ENCODE results near the gene CSTPP1. TPM values are rescaled to one million over a fixed set of nuclear protein-coding genes. Genes with fewer than 3 reads are reported as not detected.

The CSTPP1 gene
- total and polyA plus RNA-seq, 8 donors = 16.4 to 146 (median 37.3) TPM

DNA sequence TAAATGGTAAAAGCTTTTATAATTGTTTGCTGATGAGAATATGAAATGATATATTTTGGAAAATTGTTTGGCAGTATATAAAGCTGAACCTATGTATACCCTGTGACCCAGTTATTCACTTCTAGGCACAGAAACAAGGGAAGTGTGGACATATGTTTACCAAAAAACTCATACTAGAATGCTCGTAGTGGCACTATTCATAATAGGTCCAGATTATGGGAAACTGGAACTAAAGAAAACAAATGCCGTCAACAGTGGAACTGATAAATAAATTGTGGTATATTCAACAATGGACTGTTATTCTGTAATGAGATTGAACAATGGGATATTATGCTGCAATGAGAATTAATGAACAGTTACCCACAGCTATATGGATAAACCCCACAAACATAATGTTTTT is 32.8 kb downstream of the CSTPP1 start:
- H3K9me3 ChIP-seq = no peaks in the 10 kb centered on the region
- H3K27me3 ChIP-seq = no peaks in the 10 kb centered on the region
- H3K27ac ChIP-seq = no peak overlapping the region
- H3K36me3 ChIP-seq = no peaks in the 10 kb centered on the region
- no peak for TF ChIP-seq POLR2A (IDR thresholded peaks at IDR 0.05)
- TF ChIP-seq POLR2AphosphoS5 (IDR thresholded peaks at IDR 0.05) = no peak
- no peak for TF ChIP-seq EP300 (IDR thresholded peaks at IDR 0.05)
- TF ChIP-seq, protein P1, sequence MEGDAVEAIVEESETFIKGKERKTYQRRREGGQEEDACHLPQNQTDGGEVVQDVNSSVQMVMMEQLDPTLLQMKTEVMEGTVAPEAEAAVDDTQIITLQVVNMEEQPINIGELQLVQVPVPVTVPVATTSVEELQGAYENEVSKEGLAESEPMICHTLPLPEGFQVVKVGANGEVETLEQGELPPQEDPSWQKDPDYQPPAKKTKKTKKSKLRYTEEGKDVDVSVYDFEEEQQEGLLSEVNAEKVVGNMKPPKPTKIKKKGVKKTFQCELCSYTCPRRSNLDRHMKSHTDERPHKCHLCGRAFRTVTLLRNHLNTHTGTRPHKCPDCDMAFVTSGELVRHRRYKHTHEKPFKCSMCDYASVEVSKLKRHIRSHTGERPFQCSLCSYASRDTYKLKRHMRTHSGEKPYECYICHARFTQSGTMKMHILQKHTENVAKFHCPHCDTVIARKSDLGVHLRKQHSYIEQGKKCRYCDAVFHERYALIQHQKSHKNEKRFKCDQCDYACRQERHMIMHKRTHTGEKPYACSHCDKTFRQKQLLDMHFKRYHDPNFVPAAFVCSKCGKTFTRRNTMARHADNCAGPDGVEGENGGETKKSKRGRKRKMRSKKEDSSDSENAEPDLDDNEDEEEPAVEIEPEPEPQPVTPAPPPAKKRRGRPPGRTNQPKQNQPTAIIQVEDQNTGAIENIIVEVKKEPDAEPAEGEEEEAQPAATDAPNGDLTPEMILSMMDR (IDR thresholded peaks at IDR 0.05) = no peak
- 66 to 78% (median 73%) methylated on average over 2 of the region's 2 CpGs for WGBS, 5 donors
- intact Hi-C loops (cut with DNase I; ENCODE audit: low total_unique reads) = no loop called here
- no peak for DNase-seq
- peaks cover 0 to 19% (median 7%) of the 10 kb centered on the region in 4 donors for H3K4me1 ChIP-seq
- no peak overlapping the region for H3K4me3 ChIP-seq

DNA sequence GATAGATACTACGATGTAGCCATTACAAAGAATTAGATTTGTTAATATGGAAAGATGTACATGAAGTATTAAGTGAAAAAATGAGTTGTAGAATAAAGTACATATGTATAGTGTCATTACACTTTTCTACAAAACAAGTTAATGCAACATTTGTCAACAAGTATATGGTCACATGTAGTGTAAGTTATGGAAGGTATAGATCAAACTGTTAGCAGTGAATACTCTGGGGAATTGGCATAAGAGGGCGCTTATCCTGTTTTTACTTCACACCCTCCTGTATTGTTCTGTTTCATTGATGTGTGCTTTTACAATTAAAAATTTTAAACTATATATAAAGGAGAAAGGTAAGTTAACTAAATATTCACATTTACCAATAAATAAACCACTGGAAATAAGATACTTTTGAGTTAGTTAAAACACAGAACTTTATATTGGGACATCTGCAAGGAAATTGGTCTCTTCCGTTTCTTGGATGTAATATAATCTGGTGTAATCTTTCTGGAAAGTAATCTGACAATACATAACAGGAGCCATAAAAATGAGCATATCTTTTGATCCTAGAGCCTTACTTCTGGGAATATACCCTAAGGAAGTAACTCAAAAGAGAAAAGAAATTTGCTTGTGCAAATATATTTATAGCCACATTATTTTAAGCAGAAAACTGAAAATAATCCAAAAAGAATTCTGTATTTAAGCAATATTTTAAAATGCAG is 34.5 kb downstream of the CSTPP1 start:
- no peaks in the 10 kb centered on the region for H3K27me3 ChIP-seq
- H3K4me3 ChIP-seq = no peak overlapping the region
- intact Hi-C loops (cut with DNase I; ENCODE audit: low total_unique reads) = no loop called here
- peaks cover 0 to 19% (median 7%) of the 10 kb centered on the region in 4 donors for H3K4me1 ChIP-seq
- H3K27ac ChIP-seq = no peak overlapping the region
- H3K9me3 ChIP-seq = no peaks in the 10 kb centered on the region
- WGBS, 5 donors = 93 to 96% (median 95%) methylated on average over 3 of the region's 3 CpGs
- TF ChIP-seq POLR2A (IDR thresholded peaks at IDR 0.05) = no peak
- TF ChIP-seq, protein P1 (IDR thresholded peaks at IDR 0.05) = no peak
- TF ChIP-seq EP300 (IDR thresholded peaks at IDR 0.05) = no peak
- TF ChIP-seq POLR2AphosphoS5 (IDR thresholded peaks at IDR 0.05) = no peak
- DNase-seq = no peak
- H3K36me3 ChIP-seq = no peaks in the 10 kb centered on the region

DNA sequence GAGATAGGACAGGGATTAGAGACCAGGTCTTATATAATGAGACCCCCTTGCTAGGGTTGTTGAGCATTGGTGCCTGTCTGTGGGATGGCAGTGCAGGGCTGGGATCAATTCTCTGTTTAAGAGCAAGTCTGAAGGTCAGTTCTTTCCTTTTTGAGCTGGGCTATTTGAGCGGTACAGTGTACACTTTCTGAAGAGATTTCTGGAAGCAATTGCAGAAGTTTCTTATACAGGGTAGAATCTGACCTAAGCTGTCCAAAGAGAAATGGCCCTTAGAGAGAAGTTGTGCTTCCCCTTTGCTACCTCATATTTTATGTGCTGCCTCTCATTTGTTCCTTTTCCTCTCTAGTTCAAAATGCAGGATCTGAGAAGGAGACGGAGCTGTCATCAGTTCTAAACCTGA is 35.8 kb downstream of the CSTPP1 start:
- H3K27ac ChIP-seq = peak overlapping the region in 2 of 5 donors; percentile 4 to 21
- H3K9me3 ChIP-seq = no peaks in the 10 kb centered on the region
- TF ChIP-seq POLR2AphosphoS5 (IDR thresholded peaks at IDR 0.05) (no peak), EP300 (IDR thresholded peaks at IDR 0.05) (no peak), POLR2A (IDR thresholded peaks at IDR 0.05) (no peak)
- TF ChIP-seq, protein P1 (IDR thresholded peaks at IDR 0.05) = no peak
- no peak for DNase-seq
- no peaks in the 10 kb centered on the region for H3K27me3 ChIP-seq
- 54 to 63% (median 57%) methylated on average over 2 of the region's 2 CpGs for WGBS, 5 donors
- H3K4me1 ChIP-seq = peaks cover 5 to 26% (median 14%) of the 10 kb centered on the region in 4 donors
- H3K36me3 ChIP-seq = no peaks in the 10 kb centered on the region
- intact Hi-C loops (cut with DNase I; ENCODE audit: low total_unique reads) = no loop called here
- H3K4me3 ChIP-seq = no peak overlapping the region

DNA sequence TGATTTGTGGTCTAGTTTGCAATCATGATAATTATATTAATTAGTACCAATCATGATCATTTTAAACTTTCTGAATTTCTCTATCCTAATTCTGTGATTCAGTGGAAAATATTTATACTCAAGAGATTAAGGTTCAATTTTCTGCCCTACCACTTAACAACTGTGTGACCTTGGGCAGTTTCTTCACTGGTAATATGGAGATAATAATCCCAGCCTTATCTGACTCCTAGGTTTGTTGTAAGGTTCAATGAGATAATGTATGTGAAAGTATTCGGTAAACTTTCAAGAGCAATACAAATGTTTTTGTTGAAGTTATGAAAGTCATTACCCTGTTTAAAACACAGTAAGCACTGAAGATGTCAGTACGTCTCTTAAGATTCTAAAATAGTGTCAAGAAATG is 36.3 kb downstream of the CSTPP1 start:
- Histone ChIP-seq H3K36me3 (no peaks in the 10 kb centered on the region), H3K9me3 (no peaks in the 10 kb centered on the region), H3K27me3 (no peaks in the 10 kb centered on the region), H3K4me3 (no peak overlapping the region), H3K27ac (peak overlapping the region in 1 of 5 donors; percentile 21), H3K4me1 (peaks cover 10 to 31% (median 19%) of the 10 kb centered on the region in 4 donors)
- DNase-seq = no peak
- TF ChIP-seq, protein P1 (IDR thresholded peaks at IDR 0.05) = no peak
- 59 to 74% (median 69%) methylated on average over 2 of the region's 2 CpGs for WGBS, 5 donors
- intact Hi-C loops (cut with DNase I; ENCODE audit: low total_unique reads) = no loop called here

Measured in stomach (tissue), 9 donors.